A673 (cell line): Measurements from ENCODE around the gene PHACTR4. TPM values are rescaled to one million over a fixed set of nuclear protein-coding genes. Genes with fewer than 3 reads are reported as not detected.
"Not testable (repeated sequence)": the region's sequence is repeated elsewhere in the genome, so short reads cannot be mapped to it uniquely, and the experiment has no call there.

Experiments used
- BruUV-seq: library from RNA; stranded (reverse); fragments of 400-500 nt; replicated peaks from 2 replicates; lab custom pipeline; 2021; lab: Mats Ljungman, UMichigan
- CTCF ChIA-PET: fragments of 300-600 bp; sonication (Branson Sonifier 250); formaldehyde crosslinking; loops from one replicate; lab custom pipeline; 2022; ENCODE audit warnings: antibody characterized with exemption; lab: Charles Lee
- POLR2A ChIA-PET: fragments of 300-600 bp; sonication (Branson Sonifier 250); formaldehyde crosslinking; loops from one replicate; lab custom pipeline; 2022; ENCODE audit warnings: antibody characterized with exemption; ENCODE audit not compliant: low non-redundant PET; lab: Charles Lee
- DNase-seq: peaks from one replicate; pipeline ENCODE4 v3.0.0-alpha.2; 2015; ENCODE audit warnings: low spot score
- H3K27ac ChIP-seq: fragments of 200-600 bp; sonication (generic); 2 replicates; pipeline ENCODE4 v1.5.1; 2016; ENCODE audit warnings: mixed run types, low read depth, mild to moderate bottlenecking, mixed read lengths, antibody characterized with exemption, low read length; ENCODE audit not compliant: poor library complexity, severe bottlenecking
- H3K27me3 ChIP-seq: fragments of 200-600 bp; sonication (generic); replicated peaks from 2 replicates; pipeline ENCODE4 v1.6.1; 2017; ENCODE audit warnings: mixed run types, low read depth, mild to moderate bottlenecking, mixed read lengths, antibody characterized with exemption, low read length; ENCODE audit not compliant: insufficient read depth, poor library complexity
- H3K36me3 ChIP-seq: fragments of 200-600 bp; sonication (generic); 2 replicates; pipeline ENCODE4 v1.6.1; 2016; ENCODE audit warnings: mixed run types, mild to moderate bottlenecking, mixed read lengths, antibody characterized with exemption, low read length; ENCODE audit not compliant: insufficient read depth, poor library complexity, severe bottlenecking
- H3K4me1 ChIP-seq: fragments of 200-600 bp; sonication (generic); 2 replicates; pipeline ENCODE4 v1.6.1; 2017; ENCODE audit warnings: mixed run types, mild to moderate bottlenecking, mixed read lengths, antibody characterized with exemption, low read length; ENCODE audit not compliant: insufficient read depth, poor library complexity, severe bottlenecking
- H3K4me3 ChIP-seq: fragments of 200-600 bp; sonication (generic); 2 replicates; pipeline ENCODE4 v1.5.1; 2016; ENCODE audit warnings: low read depth, mixed run types, mild to moderate bottlenecking, mixed read lengths, low read length; ENCODE audit not compliant: poor library complexity, severe bottlenecking
- H3K9me3 ChIP-seq: fragments of 200-600 bp; sonication (generic); 2 replicates; pipeline ENCODE4 v1.6.1; 2016; ENCODE audit warnings: mixed run types, low read depth, mild to moderate bottlenecking, mixed read lengths, antibody characterized with exemption, low read length; ENCODE audit not compliant: poor library complexity, severe bottlenecking
- CTCF ChIP-seq: fragments of 300-800, 200-600 bp; sonication (generic); conservative IDR thresholded peaks from 2 replicates; pipeline ENCODE4 v1.5.1; 2017; ENCODE audit warnings: low read depth, mild to moderate bottlenecking, antibody characterized with exemption, low read length, moderate library complexity, mixed read lengths
- EZH2 ChIP-seq: fragments of 200-600 bp; sonication (generic); IDR thresholded peaks from 2 replicates; pipeline ENCODE4 v1.6.1; 2017; ENCODE audit warnings: borderline replicate concordance, low read depth, mild to moderate bottlenecking, mixed read lengths, antibody characterized with exemption, low read length; ENCODE audit not compliant: poor library complexity, severe bottlenecking
- intact Hi-C: fragments of 100-400 bp; cut with micrococcal nuclease; formaldehyde crosslinking; loops from one replicate; pipeline ENCODE4 v1.10.0; 2022; ENCODE audit not compliant: unreplicated experiment
- total RNA-seq: library from RNA; stranded (reverse); gene quantifications from 2 replicates; pipeline ENCODE4 v1.2.3, GENCODE V29; 2021

The PHACTR4 gene
- total RNA-seq, 1 experiment from 2014 or later = 63.4 TPM

DNA sequence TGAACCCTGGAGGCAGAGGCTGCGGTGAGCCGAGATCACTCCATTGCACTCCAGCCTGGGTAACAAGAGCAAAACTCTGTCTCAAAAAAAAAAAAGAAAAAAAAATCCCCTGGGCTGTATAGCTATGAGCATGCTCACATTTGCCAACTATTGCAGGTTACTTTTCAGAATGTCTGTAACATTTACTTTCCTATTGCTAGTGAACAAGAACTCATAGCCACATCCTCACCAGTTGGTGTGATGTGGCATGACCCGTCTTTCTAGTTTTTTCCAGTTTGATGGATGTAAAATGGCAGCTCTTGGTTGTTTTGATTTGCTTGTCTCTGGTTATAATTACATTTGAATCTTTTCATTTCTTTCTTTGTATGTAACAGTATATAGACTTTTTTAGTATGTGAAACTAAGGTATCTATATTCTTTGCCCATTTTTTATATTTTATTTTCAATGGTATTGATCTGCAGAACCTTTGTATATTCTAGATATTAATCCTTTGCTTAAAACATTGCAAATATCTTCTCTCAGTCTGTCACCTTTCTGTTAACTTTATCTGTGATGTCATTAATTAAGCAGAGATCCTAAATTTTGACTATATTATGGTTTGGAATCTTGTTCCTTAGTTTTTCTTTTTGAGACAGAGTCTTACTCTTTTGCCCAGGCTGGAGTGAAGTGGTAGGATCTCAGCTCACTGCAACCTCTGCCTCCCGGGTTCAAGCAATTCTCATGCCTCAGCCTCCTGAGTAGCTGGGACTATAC lies 29.1 kb upstream of the PHACTR4 start:
- CTCF ChIA-PET = no interaction called here
- Histone ChIP-seq H3K36me3 (no peaks in the 10 kb centered on the region), H3K27me3 (no peaks in the 10 kb centered on the region), H3K4me3 (no peak overlapping the region), H3K9me3 (no peaks in the 10 kb centered on the region), H3K4me1 (no peaks in the 10 kb centered on the region), H3K27ac (no peak overlapping the region)
- no peak for TF ChIP-seq CTCF
- no peak for TF ChIP-seq EZH2
- POLR2A ChIA-PET = interaction anchor here (0.7 kb wide), 1 partner anchor 249 kb away, joined by 3 read pairs; no protein-coding TSS in a partner anchor
- no TSS peak for BruUV-seq
- intact Hi-C loops = no loop called here
- no peak for DNase-seq

GRCh38 chr1:28341591-28341990 lies 27.9 kb upstream of the PHACTR4 start:
- Histone ChIP-seq H3K4me3 (no peak overlapping the region), H3K27ac (no peak overlapping the region), H3K36me3 (no peaks in the 10 kb centered on the region), H3K9me3 (no peaks in the 10 kb centered on the region), H3K4me1 (no peaks in the 10 kb centered on the region), H3K27me3 (no peaks in the 10 kb centered on the region)
- POLR2A ChIA-PET = interaction anchor here (0.6 kb wide), 1 partner anchor 99 kb away, joined by 4 read pairs; no protein-coding TSS in a partner anchor
- CTCF ChIA-PET = no interaction called here
- DNase-seq = no peak
- TF ChIP-seq CTCF = no peak
- intact Hi-C loops = no loop called here
- BruUV-seq = no TSS peak

GRCh38 chr1:28343405-28343804 lies 26.1 kb upstream of the PHACTR4 start:
- no peak overlapping the region for H3K27ac ChIP-seq
- no peaks in the 10 kb centered on the region for H3K4me1 ChIP-seq
- no peaks in the 10 kb centered on the region for H3K36me3 ChIP-seq
- no peak for DNase-seq
- no TSS peak for BruUV-seq
- ChIA-PET CTCF (interaction anchor here (0.7 kb wide), 1 partner anchor 264 kb away, joined by 3 read pairs; no protein-coding TSS in a partner anchor), POLR2A (no interaction called here)
- no peaks in the 10 kb centered on the region for H3K27me3 ChIP-seq
- H3K4me3 ChIP-seq = no peak overlapping the region
- TF ChIP-seq EZH2 = no peak
- no peak for TF ChIP-seq CTCF
- no peaks in the 10 kb centered on the region for H3K9me3 ChIP-seq
- intact Hi-C loops = no loop called here

- H3K4me3 ChIP-seq, CTCF ChIA-PET, H3K27me3 ChIP-seq, DNase-seq, H3K27ac ChIP-seq, H3K9me3 ChIP-seq, POLR2A ChIA-PET, H3K36me3 ChIP-seq, BruUV-seq, H3K4me1 ChIP-seq: not testable (repeated sequence)
- intact Hi-C loops = loop anchor here (10.0 kb wide), 1 partner anchor 521 kb away; no protein-coding TSS in a partner anchor
Measured at GRCh38 chr1:28353248-28353810, 16.2 kb upstream of the PHACTR4 start.
